ENCODE data around the gene TMBIM1. TPM values are rescaled to one million over a fixed set of nuclear protein-coding genes. Genes with fewer than 3 reads are reported as not detected.

The TMBIM1 gene
- total RNA-seq, 3 donors from 2014 or later, result 168 to 330 (median 170) TPM

GRCh38 chr2:218329027-218329825, 36.9 kb upstream of the TMBIM1 start:
- no peak overlapping the region for H3K27ac ChIP-seq
- intact Hi-C loops (cut with DNase I; ENCODE audit: low total_unique reads), result no loop called here
- no peak for DNase-seq (ENCODE audit: low spot score in 2 of 2)
- H3K4me1 ChIP-seq, result no peaks in the 10 kb centered on the region
- no peaks in the 10 kb centered on the region for H3K9me3 ChIP-seq
- no peak overlapping the region for H3K4me3 ChIP-seq
- no peaks in the 10 kb centered on the region for H3K36me3 ChIP-seq
- TF ChIP-seq POLR2AphosphoS5 (IDR thresholded peaks at IDR 0.05), result no peak
- TF ChIP-seq, protein P1, sequence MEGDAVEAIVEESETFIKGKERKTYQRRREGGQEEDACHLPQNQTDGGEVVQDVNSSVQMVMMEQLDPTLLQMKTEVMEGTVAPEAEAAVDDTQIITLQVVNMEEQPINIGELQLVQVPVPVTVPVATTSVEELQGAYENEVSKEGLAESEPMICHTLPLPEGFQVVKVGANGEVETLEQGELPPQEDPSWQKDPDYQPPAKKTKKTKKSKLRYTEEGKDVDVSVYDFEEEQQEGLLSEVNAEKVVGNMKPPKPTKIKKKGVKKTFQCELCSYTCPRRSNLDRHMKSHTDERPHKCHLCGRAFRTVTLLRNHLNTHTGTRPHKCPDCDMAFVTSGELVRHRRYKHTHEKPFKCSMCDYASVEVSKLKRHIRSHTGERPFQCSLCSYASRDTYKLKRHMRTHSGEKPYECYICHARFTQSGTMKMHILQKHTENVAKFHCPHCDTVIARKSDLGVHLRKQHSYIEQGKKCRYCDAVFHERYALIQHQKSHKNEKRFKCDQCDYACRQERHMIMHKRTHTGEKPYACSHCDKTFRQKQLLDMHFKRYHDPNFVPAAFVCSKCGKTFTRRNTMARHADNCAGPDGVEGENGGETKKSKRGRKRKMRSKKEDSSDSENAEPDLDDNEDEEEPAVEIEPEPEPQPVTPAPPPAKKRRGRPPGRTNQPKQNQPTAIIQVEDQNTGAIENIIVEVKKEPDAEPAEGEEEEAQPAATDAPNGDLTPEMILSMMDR (IDR thresholded peaks at IDR 0.05), result no peak
- no peak for TF ChIP-seq POLR2A (IDR thresholded peaks at IDR 0.05)
- H3K27me3 ChIP-seq, result no peaks in the 10 kb centered on the region

GRCh38 chr2:218328294-218328693, 36.0 kb upstream of the TMBIM1 start:
- H3K27ac ChIP-seq, result no peak overlapping the region

GRCh38 chr2:218327451-218328210, 35.3 kb upstream of the TMBIM1 start:
- no peaks in the 10 kb centered on the region for H3K4me1 ChIP-seq
- TF ChIP-seq, protein P1 (IDR thresholded peaks at IDR 0.05), result no peak
- no peak for TF ChIP-seq POLR2AphosphoS5 (IDR thresholded peaks at IDR 0.05)
- no peak for TF ChIP-seq POLR2A (IDR thresholded peaks at IDR 0.05)

More at GRCh38 chr2:218328294-218328693, 36.0 kb upstream of the TMBIM1 start:
- TF ChIP-seq, protein P1 (IDR thresholded peaks at IDR 0.05), result no peak
- no peak for TF ChIP-seq POLR2A (IDR thresholded peaks at IDR 0.05)
- TF ChIP-seq POLR2AphosphoS5 (IDR thresholded peaks at IDR 0.05), result no peak
- intact Hi-C loops (cut with DNase I; ENCODE audit: low total_unique reads), result no loop called here
- H3K4me3 ChIP-seq, result no peak overlapping the region
- no peak for DNase-seq (ENCODE audit: low spot score in 2 of 2)
- no peaks in the 10 kb centered on the region for H3K9me3 ChIP-seq
- no peaks in the 10 kb centered on the region for H3K36me3 ChIP-seq
- no peaks in the 10 kb centered on the region for H3K4me1 ChIP-seq
- H3K27me3 ChIP-seq, result no peaks in the 10 kb centered on the region

GRCh38 chr2:218326315-218326714, 34.0 kb upstream of the TMBIM1 start:
- intact Hi-C loops (cut with DNase I; ENCODE audit: low total_unique reads), result no loop called here
- H3K4me1 ChIP-seq, result no peaks in the 10 kb centered on the region
- H3K36me3 ChIP-seq, result no peaks in the 10 kb centered on the region
- H3K4me3 ChIP-seq, result no peak overlapping the region
- H3K27me3 ChIP-seq, result no peaks in the 10 kb centered on the region
- no peak overlapping the region for H3K27ac ChIP-seq
- no peak for DNase-seq (ENCODE audit: low spot score in 2 of 2)
- TF ChIP-seq POLR2A (IDR thresholded peaks at IDR 0.05) (no peak), POLR2AphosphoS5 (IDR thresholded peaks at IDR 0.05) (no peak)
- TF ChIP-seq, protein P1 (IDR thresholded peaks at IDR 0.05), result no peak
- no peaks in the 10 kb centered on the region for H3K9me3 ChIP-seq

More at GRCh38 chr2:218327451-218328210, 35.3 kb upstream of the TMBIM1 start:
- no peak overlapping the region for H3K4me3 ChIP-seq
- no peaks in the 10 kb centered on the region for H3K9me3 ChIP-seq
- intact Hi-C loops (cut with DNase I; ENCODE audit: low total_unique reads), result no loop called here
- no peak for DNase-seq (ENCODE audit: low spot score in 2 of 2)
- H3K36me3 ChIP-seq, result no peaks in the 10 kb centered on the region
- no peaks in the 10 kb centered on the region for H3K27me3 ChIP-seq
- no peak overlapping the region for H3K27ac ChIP-seq

All from breast epithelium (tissue), 4 donors.